ENCODE data around the gene LRP1B.

The LRP1B gene

DNA sequence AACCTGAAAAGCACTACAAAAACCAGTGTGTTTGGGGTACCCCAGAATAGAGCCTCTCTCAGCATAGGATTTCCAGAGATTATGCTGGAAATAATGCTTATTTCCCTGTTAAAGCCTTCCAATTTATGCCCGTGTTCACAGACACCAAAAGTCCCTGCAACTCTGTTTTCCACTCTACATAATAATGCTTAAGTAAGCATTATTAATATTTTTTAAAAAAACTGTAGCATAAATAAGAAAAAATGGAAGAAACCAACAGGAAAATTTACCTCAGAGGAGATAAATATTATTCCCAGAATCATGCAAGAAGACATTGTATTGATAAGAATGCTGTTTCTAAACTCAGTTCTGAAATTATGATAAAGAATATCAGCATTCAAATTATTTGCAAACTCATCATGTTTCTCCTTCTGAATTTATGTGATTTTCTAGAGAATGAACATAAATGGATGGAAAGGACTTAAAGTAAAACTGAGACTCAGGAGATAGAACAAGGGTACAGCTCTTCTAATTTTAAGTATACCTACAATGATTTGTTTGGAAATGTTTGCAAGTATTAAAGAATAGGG is 241.7 kb downstream of the LRP1B start:
- Histone ChIP-seq H2BK120ac (ENCODE audit: low read depth, low read length) (no peak overlapping the region), H2BK5ac (ENCODE audit: low read length) (no peak overlapping the region), H2AK5ac (ENCODE audit: low read length) (no peak overlapping the region), H3K27me3 (ENCODE audit: insufficient read depth, low read length, poor library complexity) (no peaks in the 10 kb centered on the region), H3K79me1 (ENCODE audit: low read length) (no peaks in the 10 kb centered on the region), H3K79me2 (ENCODE audit: control insufficient read depth, insufficient read depth, low read length) (no peaks in the 10 kb centered on the region), H3K4ac (ENCODE audit: low read depth, low read length) (no peak overlapping the region), H3K9ac (ENCODE audit: low read length) (no peak overlapping the region), H3K27ac (ENCODE audit: low read depth, low read length) (no peak overlapping the region), H3K4me3 (ENCODE audit: low read length) (no peak overlapping the region), H3K4me2 (ENCODE audit: low read length) (no peak overlapping the region), H3K4me1 (ENCODE audit: control insufficient read depth, low read depth, low read length) (no peaks in the 10 kb centered on the region), H3K56ac (ENCODE audit: low read length) (no peak overlapping the region), H4K5ac (ENCODE audit: low read length) (no peak overlapping the region), H3K23ac (ENCODE audit: low read length) (no peak overlapping the region), H2BK15ac (replicated peaks; ENCODE audit: low read depth) (no peak overlapping the region), H3K18ac (ENCODE audit: low read length) (no peak overlapping the region), H4K8ac (ENCODE audit: low read depth, low read length) (no peak overlapping the region), H3K36me3 (ENCODE audit: control insufficient read depth, insufficient read depth, low read length) (no peaks in the 10 kb centered on the region)
- no peak for DNase-seq
- WGBS (ENCODE audit: extremely low coverage, insufficient coverage, low lambda C conversion rate) = no CpG with 5 or more reads among the region's 1 CpG

DNA sequence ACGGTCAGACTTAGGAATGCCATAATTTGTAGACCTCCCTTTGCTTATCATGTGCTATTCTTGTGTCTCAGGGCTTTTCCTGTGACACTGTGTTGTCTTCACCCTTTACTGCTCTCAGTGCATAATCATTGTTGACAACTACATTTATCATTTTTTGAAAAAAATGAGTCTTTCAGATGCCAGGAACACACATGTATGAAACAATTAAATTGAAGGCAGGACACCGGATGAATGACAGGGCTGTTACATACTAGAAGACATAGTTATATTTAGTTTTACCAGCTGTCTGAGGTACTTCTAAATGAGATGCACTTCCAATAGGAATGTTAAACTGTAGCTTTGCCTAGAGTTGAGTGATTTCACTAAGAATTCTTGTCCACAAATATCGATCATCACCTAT is 243.5 kb downstream of the LRP1B start:
- Histone ChIP-seq H3K4me2 (ENCODE audit: low read length) (no peak overlapping the region), H3K9ac (ENCODE audit: low read length) (no peak overlapping the region), H4K5ac (ENCODE audit: low read length) (no peak overlapping the region), H3K56ac (ENCODE audit: low read length) (no peak overlapping the region), H2BK5ac (ENCODE audit: low read length) (no peak overlapping the region), H4K8ac (ENCODE audit: low read depth, low read length) (no peak overlapping the region), H2BK120ac (ENCODE audit: low read depth, low read length) (no peak overlapping the region), H3K79me2 (ENCODE audit: control insufficient read depth, insufficient read depth, low read length) (no peaks in the 10 kb centered on the region), H3K4me3 (ENCODE audit: low read length) (no peak overlapping the region), H3K23ac (ENCODE audit: low read length) (no peak overlapping the region), H2AK5ac (ENCODE audit: low read length) (no peak overlapping the region), H3K27me3 (ENCODE audit: insufficient read depth, low read length, poor library complexity) (no peaks in the 10 kb centered on the region), H3K4me1 (ENCODE audit: control insufficient read depth, low read depth, low read length) (no peaks in the 10 kb centered on the region), H3K27ac (ENCODE audit: low read depth, low read length) (no peak overlapping the region), H3K18ac (ENCODE audit: low read length) (no peak overlapping the region), H2BK15ac (replicated peaks; ENCODE audit: low read depth) (no peak overlapping the region), H3K79me1 (ENCODE audit: low read length) (no peaks in the 10 kb centered on the region), H3K36me3 (ENCODE audit: control insufficient read depth, insufficient read depth, low read length) (no peaks in the 10 kb centered on the region), H3K4ac (ENCODE audit: low read depth, low read length) (no peak overlapping the region)
- DNase-seq = no peak
- WGBS (ENCODE audit: extremely low coverage, insufficient coverage, low lambda C conversion rate) = no CpG with 5 or more reads among the region's 3 CpGs

DNA sequence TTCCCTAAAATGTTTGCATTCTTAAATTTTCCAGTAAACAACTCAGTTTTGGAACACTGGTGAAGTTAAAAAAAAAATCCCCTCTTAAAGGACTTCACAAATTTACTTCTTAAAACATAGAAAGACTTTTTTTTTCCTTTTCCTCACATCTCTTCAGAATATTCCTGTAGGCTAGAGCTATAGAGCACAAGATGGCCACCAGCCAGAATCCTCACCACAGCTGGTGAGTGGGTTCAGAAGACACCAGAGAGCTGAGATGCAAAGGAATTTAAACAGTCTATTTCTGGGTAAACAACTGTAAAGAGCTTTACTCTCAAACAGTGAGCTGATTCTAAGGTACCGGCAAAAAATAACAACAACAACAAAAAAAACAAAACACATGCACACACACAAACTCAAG is 252.8 kb downstream of the LRP1B start:
- H2AK5ac ChIP-seq (ENCODE audit: low read length) = no peak overlapping the region

DNA sequence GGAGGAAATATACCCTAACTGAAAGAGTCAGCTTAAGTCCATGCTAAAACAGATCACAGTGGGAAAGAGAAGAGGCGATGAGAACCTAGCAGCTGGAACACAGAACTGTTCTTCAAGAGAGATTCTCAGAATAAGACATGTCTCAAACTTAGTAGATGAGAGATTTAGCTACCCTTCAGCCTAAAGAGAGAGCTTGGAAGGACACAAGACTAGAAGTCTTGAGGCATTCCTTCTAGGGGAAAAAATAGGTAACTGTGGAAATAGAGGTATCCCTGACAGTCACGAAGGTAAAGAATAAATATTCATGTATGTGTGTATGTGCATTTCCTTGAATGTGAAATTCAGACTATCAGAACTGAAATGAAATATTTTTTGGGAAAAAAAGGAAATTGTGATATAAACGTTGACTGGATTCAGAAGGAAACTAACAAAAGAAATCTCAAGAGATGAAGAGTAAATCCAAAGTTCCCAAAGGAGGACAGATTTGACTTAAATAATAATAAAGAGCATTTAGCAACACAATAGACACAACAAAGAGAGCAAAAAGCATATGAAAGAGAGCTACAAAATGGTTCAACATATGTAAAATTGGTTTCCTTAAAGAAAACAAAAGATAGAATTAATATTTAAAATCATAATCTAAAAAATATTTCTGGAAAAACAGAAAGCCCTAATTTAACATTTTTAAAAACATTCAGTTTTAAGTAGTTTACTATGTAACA is 258.7 kb downstream of the LRP1B start:
- Histone ChIP-seq H3K4me3 (ENCODE audit: low read length) (no peak overlapping the region), H3K79me2 (ENCODE audit: control insufficient read depth, insufficient read depth, low read length) (no peaks in the 10 kb centered on the region), H2BK120ac (ENCODE audit: low read depth, low read length) (no peak overlapping the region), H3K27ac (ENCODE audit: low read depth, low read length) (no peak overlapping the region), H3K27me3 (ENCODE audit: insufficient read depth, low read length, poor library complexity) (no peaks in the 10 kb centered on the region), H3K18ac (ENCODE audit: low read length) (no peak overlapping the region), H3K79me1 (ENCODE audit: low read length) (no peaks in the 10 kb centered on the region), H3K36me3 (ENCODE audit: control insufficient read depth, insufficient read depth, low read length) (no peaks in the 10 kb centered on the region), H3K9ac (ENCODE audit: low read length) (no peak overlapping the region), H3K4ac (ENCODE audit: low read depth, low read length) (no peak overlapping the region), H3K4me2 (ENCODE audit: low read length) (no peak overlapping the region), H3K4me1 (ENCODE audit: control insufficient read depth, low read depth, low read length) (no peaks in the 10 kb centered on the region), H2AK5ac (ENCODE audit: low read length) (no peak overlapping the region), H4K8ac (ENCODE audit: low read depth, low read length) (no peak overlapping the region), H2BK15ac (replicated peaks; ENCODE audit: low read depth) (no peak overlapping the region), H2BK5ac (ENCODE audit: low read length) (no peak overlapping the region), H3K56ac (ENCODE audit: low read length) (no peak overlapping the region), H3K23ac (ENCODE audit: low read length) (no peak overlapping the region), H4K5ac (ENCODE audit: low read length) (no peak overlapping the region)
- no CpG with 5 or more reads among the region's 3 CpGs for WGBS (ENCODE audit: extremely low coverage, insufficient coverage, low lambda C conversion rate)
- no peak for DNase-seq

More for the DNA sequence above, 252.8 kb downstream of the LRP1B start:
- Histone ChIP-seq H3K9ac (ENCODE audit: low read length) (no peak overlapping the region), H2BK15ac (replicated peaks; ENCODE audit: low read depth) (no peak overlapping the region), H3K4me3 (ENCODE audit: low read length) (no peak overlapping the region), H3K79me2 (ENCODE audit: control insufficient read depth, insufficient read depth, low read length) (no peaks in the 10 kb centered on the region), H3K23ac (ENCODE audit: low read length) (no peak overlapping the region), H3K27me3 (ENCODE audit: insufficient read depth, low read length, poor library complexity) (no peaks in the 10 kb centered on the region), H4K5ac (ENCODE audit: low read length) (no peak overlapping the region), H3K36me3 (ENCODE audit: control insufficient read depth, insufficient read depth, low read length) (no peaks in the 10 kb centered on the region), H4K8ac (ENCODE audit: low read depth, low read length) (no peak overlapping the region), H2BK5ac (ENCODE audit: low read length) (no peak overlapping the region), H3K56ac (ENCODE audit: low read length) (no peak overlapping the region), H3K27ac (ENCODE audit: low read depth, low read length) (no peak overlapping the region), H3K4ac (ENCODE audit: low read depth, low read length) (no peak overlapping the region), H2BK120ac (ENCODE audit: low read depth, low read length) (no peak overlapping the region), H3K18ac (ENCODE audit: low read length) (no peak overlapping the region), H3K4me1 (ENCODE audit: control insufficient read depth, low read depth, low read length) (no peaks in the 10 kb centered on the region), H3K79me1 (ENCODE audit: low read length) (no peaks in the 10 kb centered on the region), H3K4me2 (ENCODE audit: low read length) (no peak overlapping the region)
- DNase-seq = no peak
- WGBS (ENCODE audit: extremely low coverage, insufficient coverage, low lambda C conversion rate) = no CpG with 5 or more reads among the region's 1 CpG

DNA sequence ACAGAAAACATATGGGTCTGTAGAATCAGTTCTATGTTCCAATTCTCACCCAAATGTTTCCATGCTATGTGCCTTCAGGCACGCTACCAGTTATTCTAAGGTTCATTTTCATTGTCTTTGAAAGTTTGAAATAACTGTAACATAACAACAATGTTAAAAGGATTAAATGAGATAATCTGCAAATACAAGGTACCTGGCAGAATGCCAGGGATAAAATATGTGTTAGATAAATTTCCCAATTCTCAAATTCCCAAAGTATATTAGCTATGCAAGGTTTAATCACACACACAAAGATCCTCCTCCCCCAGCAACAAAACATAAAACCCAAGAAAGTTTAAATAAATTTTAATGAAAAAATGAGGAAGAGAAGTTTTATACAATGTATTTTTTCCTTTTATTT is 261.2 kb downstream of the LRP1B start:
- Histone ChIP-seq H3K23ac (ENCODE audit: low read length) (no peak overlapping the region), H3K18ac (ENCODE audit: low read length) (no peak overlapping the region), H3K79me2 (ENCODE audit: control insufficient read depth, insufficient read depth, low read length) (no peaks in the 10 kb centered on the region), H4K8ac (ENCODE audit: low read depth, low read length) (no peak overlapping the region), H3K4ac (ENCODE audit: low read depth, low read length) (no peak overlapping the region), H3K36me3 (ENCODE audit: control insufficient read depth, insufficient read depth, low read length) (no peaks in the 10 kb centered on the region), H3K56ac (ENCODE audit: low read length) (no peak overlapping the region), H3K4me2 (ENCODE audit: low read length) (no peak overlapping the region), H3K4me3 (ENCODE audit: low read length) (no peak overlapping the region), H2AK5ac (ENCODE audit: low read length) (no peak overlapping the region), H3K79me1 (ENCODE audit: low read length) (no peaks in the 10 kb centered on the region), H2BK5ac (ENCODE audit: low read length) (no peak overlapping the region), H2BK15ac (replicated peaks; ENCODE audit: low read depth) (no peak overlapping the region), H3K9ac (ENCODE audit: low read length) (no peak overlapping the region), H3K27me3 (ENCODE audit: insufficient read depth, low read length, poor library complexity) (no peaks in the 10 kb centered on the region), H3K27ac (ENCODE audit: low read depth, low read length) (no peak overlapping the region), H4K5ac (ENCODE audit: low read length) (no peak overlapping the region), H2BK120ac (ENCODE audit: low read depth, low read length) (no peak overlapping the region), H3K4me1 (ENCODE audit: control insufficient read depth, low read depth, low read length) (no peaks in the 10 kb centered on the region)
- no CpG with 5 or more reads among the region's 1 CpG for WGBS (ENCODE audit: extremely low coverage, insufficient coverage, low lambda C conversion rate)
- DNase-seq = no peak

DNA sequence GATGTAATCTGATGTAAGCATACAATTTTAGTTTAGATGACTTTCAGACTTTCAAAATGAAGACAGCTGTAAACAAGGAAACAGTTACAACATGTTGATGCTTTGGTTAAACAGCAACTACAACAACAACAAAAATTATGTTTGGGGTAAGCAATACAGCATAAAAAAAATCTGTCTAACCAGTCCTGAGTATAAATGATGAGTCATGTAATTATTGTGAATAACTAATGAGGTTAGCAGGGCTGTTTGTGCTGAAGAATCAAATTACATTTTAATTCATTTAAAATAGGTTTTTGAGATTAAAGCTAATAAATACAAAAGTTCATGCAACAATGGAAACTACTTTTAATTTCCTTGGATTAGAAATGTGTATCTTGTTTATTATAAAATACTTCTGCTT is 266.9 kb downstream of the LRP1B start:
- H2AK5ac ChIP-seq (ENCODE audit: low read length) = no peak overlapping the region
- H3K4me3 ChIP-seq (ENCODE audit: low read length) = no peak overlapping the region
- H3K23ac ChIP-seq (ENCODE audit: low read length) = no peak overlapping the region
- no peak overlapping the region for H2BK5ac ChIP-seq (ENCODE audit: low read length)
- H3K79me2 ChIP-seq (ENCODE audit: control insufficient read depth, insufficient read depth, low read length) = no peaks in the 10 kb centered on the region
- DNase-seq = no peak
- H3K56ac ChIP-seq (ENCODE audit: low read length) = no peak overlapping the region
- H3K4me2 ChIP-seq (ENCODE audit: low read length) = no peak overlapping the region
- no peak overlapping the region for H3K4ac ChIP-seq (ENCODE audit: low read depth, low read length)
- H4K8ac ChIP-seq (ENCODE audit: low read depth, low read length) = no peak overlapping the region
- no peak overlapping the region for H4K5ac ChIP-seq (ENCODE audit: low read length)
- H3K4me1 ChIP-seq (ENCODE audit: control insufficient read depth, low read depth, low read length) = no peaks in the 10 kb centered on the region
- no peak overlapping the region for H2BK120ac ChIP-seq (ENCODE audit: low read depth, low read length)
- no peak overlapping the region for H2BK15ac ChIP-seq (replicated peaks; ENCODE audit: low read depth)
- H3K27me3 ChIP-seq (ENCODE audit: insufficient read depth, low read length, poor library complexity) = no peaks in the 10 kb centered on the region
- H3K79me1 ChIP-seq (ENCODE audit: low read length) = no peaks in the 10 kb centered on the region
- H3K27ac ChIP-seq (ENCODE audit: low read depth, low read length) = no peak overlapping the region
- no peak overlapping the region for H3K9ac ChIP-seq (ENCODE audit: low read length)
- H3K18ac ChIP-seq (ENCODE audit: low read length) = no peak overlapping the region
- H3K36me3 ChIP-seq (ENCODE audit: control insufficient read depth, insufficient read depth, low read length) = no peaks in the 10 kb centered on the region
